Kidney epithelial cell (primary cell): Measurements from ENCODE around the gene ARL15. TPM values are rescaled to one million over a fixed set of nuclear protein-coding genes. Genes with fewer than 3 reads are reported as not detected.
A peak's percentile ranks its signal among the peaks of the same experiment; 100 is the strongest.

Experiments used
- DNase-seq: peaks from one replicate; pipeline ENCODE4 v3.0.0-alpha.2; 2010; ENCODE audit warnings: low read depth
- H3K27me3 ChIP-seq: 2 replicates; pipeline ENCODE4 v1.6.0; 2011; ENCODE audit warnings: low read length; ENCODE audit not compliant: control insufficient read depth, insufficient read depth
- H3K36me3 ChIP-seq: 2 replicates; pipeline ENCODE4 v1.5.1; 2011; ENCODE audit warnings: low read length; ENCODE audit not compliant: control insufficient read depth, insufficient read depth
- H3K4me3 ChIP-seq: 2 replicates; pipeline ENCODE4 v1.5.1; 2011; ENCODE audit warnings: low read depth, mild to moderate bottlenecking, control low read depth, low read length
- CTCF ChIP-seq: IDR thresholded peaks from 2 replicates; pipeline ENCODE4 v1.5.1; 2011; ENCODE audit warnings: mild to moderate bottlenecking, moderate library complexity, low read length, control low read depth, inconsistent platforms; ENCODE audit not compliant: insufficient read depth, poor library complexity, severe bottlenecking
- total RNA-seq: library from RNA; depleted of rRNA; stranded (reverse); fragments of >200 nt; gene quantifications from 2 replicates; pipeline ENCODE4 v1.2.3, GENCODE V29; 2015

Gene ARL15
- total RNA-seq, 1 donor from 2014 or later, result 9.7 TPM

DNA sequence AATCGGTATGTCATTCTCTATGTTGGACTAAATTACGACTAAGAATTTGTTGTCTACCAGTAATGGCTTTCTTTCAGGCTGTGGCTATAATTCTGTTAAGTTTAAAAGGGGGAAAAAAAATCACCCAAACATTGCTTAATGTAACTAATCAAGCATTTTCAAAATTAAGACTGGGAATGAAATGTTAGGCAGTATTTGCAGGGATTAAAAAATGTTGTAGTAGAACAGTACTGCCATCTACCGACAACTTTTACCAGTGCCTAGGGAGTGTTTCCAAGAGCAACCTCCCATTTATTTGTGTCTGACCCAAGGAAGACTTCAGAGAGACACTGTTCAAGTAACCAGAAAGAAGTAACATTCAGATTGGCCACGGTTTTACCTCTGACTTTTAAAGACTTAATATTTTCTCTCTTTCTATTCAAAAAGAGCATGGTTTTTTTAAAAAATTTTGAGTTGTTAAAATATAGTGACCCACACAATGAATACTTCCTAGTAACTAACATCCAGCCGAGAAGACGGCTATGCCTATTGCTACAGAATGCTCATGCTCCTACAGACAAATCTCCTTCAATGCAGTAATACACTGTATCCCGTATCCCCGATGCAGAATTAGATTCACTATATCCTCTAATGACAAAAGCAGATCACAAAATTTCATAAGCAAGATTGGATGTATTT, 92.4 kb downstream of the ARL15 start:
- DNase-seq, result peak; percentile 12
- no peaks in the 10 kb centered on the region for H3K36me3 ChIP-seq
- no peak overlapping the region for H3K4me3 ChIP-seq
- no peaks in the 10 kb centered on the region for H3K27me3 ChIP-seq
- TF ChIP-seq CTCF, result peak; percentile 66

DNA sequence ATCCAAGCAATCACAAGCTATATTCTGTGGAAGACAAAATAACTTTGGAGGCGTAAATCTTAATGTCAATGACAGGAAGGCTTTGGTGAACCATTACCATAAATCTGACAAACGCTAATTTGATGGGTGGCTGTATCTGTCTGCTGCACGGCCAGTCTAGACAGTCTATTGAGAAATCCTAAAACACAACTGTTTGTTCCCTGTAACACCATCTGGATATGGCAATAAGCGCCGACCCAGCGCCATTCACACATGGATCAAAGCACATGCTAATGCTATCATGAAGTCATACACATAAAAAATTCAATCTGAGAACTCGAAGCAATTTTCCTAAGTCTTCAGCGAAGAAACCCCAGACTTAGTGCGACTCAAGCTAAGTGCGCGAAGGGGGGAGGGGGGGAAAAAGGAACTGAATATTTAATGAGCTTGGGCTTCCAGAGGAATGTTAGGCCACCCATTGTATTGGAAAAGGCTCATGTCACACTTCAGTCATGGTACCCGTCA, 95.1 kb downstream of the ARL15 start:
- H3K4me3 ChIP-seq, result no peak overlapping the region
- no peaks in the 10 kb centered on the region for H3K36me3 ChIP-seq
- H3K27me3 ChIP-seq, result no peaks in the 10 kb centered on the region
- TF ChIP-seq CTCF, result no peak
- no peak for DNase-seq

GRCh38 chr5:54214722-54215121, 95.7 kb downstream of the ARL15 start:
- TF ChIP-seq CTCF, result no peak
- H3K27me3 ChIP-seq, result no peaks in the 10 kb centered on the region
- H3K36me3 ChIP-seq, result no peaks in the 10 kb centered on the region
- no peak for DNase-seq
- no peak overlapping the region for H3K4me3 ChIP-seq

GRCh38 chr5:54212331-54212730, 98.0 kb downstream of the ARL15 start:
- H3K4me3 ChIP-seq, result no peak overlapping the region
- no peaks in the 10 kb centered on the region for H3K36me3 ChIP-seq
- no peak for DNase-seq
- H3K27me3 ChIP-seq, result no peaks in the 10 kb centered on the region
- TF ChIP-seq CTCF, result no peak

DNA sequence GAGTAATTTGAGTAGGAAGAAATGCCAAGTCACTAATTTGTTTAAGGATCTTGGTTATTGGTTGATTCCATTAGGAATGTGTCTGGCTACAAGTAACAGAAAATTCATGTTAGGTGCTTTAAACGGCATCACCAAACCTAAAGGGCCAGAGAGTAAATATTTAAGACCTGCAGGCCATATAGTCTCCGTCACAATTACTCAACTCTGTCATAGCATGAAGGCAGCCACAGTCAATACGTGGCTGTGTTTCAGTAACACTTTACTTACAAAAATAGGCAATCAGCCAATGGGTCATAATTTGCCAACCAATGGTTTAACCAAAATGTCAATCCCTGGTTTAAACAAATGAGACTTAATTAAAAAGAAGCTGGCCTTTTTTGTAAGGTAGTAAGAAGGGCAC, 98.5 kb downstream of the ARL15 start:
- H3K36me3 ChIP-seq, result no peaks in the 10 kb centered on the region
- no peak for DNase-seq
- no peak for TF ChIP-seq CTCF
- no peak overlapping the region for H3K4me3 ChIP-seq
- H3K27me3 ChIP-seq, result no peaks in the 10 kb centered on the region

DNA sequence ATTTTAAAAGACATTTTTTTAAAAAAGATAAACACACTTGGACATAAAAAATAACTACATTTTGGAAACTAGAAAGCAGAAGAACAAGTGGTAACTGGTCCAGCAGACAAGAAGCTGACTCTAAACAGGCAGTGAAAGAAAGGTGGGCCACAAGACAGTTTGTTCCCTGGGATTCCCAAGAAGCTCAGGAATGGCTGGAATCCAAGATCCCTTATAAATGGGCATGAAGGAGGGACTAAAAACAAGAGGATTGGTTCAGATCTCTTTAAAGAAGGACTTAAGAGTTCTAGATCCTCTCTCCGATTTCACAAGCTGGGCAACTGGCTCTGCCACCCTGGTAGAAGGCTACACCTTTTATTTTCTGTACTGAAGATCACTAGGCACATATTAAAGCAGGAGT, 102.8 kb downstream of the ARL15 start:
- Histone ChIP-seq H3K36me3 (no peaks in the 10 kb centered on the region), H3K27me3 (no peaks in the 10 kb centered on the region), H3K4me3 (no peak overlapping the region)
- DNase-seq, result no peak
- no peak for TF ChIP-seq CTCF
